Measurements from ENCODE around the gene C13orf42. TPM values are rescaled to one million over a fixed set of nuclear protein-coding genes. Genes with fewer than 3 reads are reported as not detected.

Gene C13orf42
- polyA plus RNA-seq, 1 donor from 2014 or later = not detected

DNA sequence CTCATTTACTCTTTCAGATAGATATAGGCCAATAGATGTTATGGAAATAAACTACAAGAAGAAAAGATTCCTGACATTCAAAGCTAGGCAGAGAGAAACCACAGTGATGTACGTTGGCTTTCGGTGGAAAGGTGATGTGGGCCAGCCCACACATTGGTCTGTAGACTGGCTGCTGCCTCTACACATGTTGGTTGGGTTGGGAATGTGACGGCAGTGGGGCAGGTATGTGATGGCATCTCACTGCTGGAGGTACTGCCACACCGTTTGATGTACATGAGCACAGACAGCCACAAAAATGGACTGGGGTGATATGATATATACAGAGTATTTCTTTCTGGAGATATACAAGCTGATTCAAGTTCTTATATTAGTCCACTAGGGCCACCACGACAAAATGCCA is 69.4 kb downstream of the C13orf42 start:
- TF ChIP-seq REST (IDR thresholded peaks at IDR 0.05; ENCODE audit: borderline replicate concordance) (no peak), POLR2AphosphoS5 (IDR thresholded peaks at IDR 0.05) (no peak), EZH2 (IDR thresholded peaks at IDR 0.05; ENCODE audit: borderline replicate concordance, insufficient read depth, low read length, poor library complexity, severe bottlenecking) (no peak), MXI1 (conservative IDR thresholded peaks at IDR 0.05; ENCODE audit: poor library complexity, severe bottlenecking) (no peak), EP300 (conservative IDR thresholded peaks at IDR 0.05; ENCODE audit: poor library complexity, severe bottlenecking) (no peak), TAF1 (IDR thresholded peaks at IDR 0.05; ENCODE audit: low read depth) (no peak), SMC3 (conservative IDR thresholded peaks at IDR 0.05; ENCODE audit: poor library complexity) (no peak), RAD21 (conservative IDR thresholded peaks at IDR 0.05) (no peak)
- TF ChIP-seq, protein P1, sequence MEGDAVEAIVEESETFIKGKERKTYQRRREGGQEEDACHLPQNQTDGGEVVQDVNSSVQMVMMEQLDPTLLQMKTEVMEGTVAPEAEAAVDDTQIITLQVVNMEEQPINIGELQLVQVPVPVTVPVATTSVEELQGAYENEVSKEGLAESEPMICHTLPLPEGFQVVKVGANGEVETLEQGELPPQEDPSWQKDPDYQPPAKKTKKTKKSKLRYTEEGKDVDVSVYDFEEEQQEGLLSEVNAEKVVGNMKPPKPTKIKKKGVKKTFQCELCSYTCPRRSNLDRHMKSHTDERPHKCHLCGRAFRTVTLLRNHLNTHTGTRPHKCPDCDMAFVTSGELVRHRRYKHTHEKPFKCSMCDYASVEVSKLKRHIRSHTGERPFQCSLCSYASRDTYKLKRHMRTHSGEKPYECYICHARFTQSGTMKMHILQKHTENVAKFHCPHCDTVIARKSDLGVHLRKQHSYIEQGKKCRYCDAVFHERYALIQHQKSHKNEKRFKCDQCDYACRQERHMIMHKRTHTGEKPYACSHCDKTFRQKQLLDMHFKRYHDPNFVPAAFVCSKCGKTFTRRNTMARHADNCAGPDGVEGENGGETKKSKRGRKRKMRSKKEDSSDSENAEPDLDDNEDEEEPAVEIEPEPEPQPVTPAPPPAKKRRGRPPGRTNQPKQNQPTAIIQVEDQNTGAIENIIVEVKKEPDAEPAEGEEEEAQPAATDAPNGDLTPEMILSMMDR (IDR thresholded peaks at IDR 0.05; ENCODE audit: poor library complexity, severe bottlenecking) = no peak
- H3K27ac ChIP-seq (ENCODE audit: low read length) = no peak overlapping the region
- H3K9me2 ChIP-seq (ENCODE audit: insufficient read depth, low read length) = no peaks in the 10 kb centered on the region
- no peak overlapping the region for H3K9ac ChIP-seq (ENCODE audit: low read length)
- H3K4me3 ChIP-seq (ENCODE audit: low read length) = no peak overlapping the region
- H2AFZ ChIP-seq (ENCODE audit: low read depth, low read length) = no peak overlapping the region
- H3K9me3 ChIP-seq (ENCODE audit: low read length) = no peaks in the 10 kb centered on the region
- H3K27me3 ChIP-seq (ENCODE audit: insufficient read depth, low read depth, low read length) = no peaks in the 10 kb centered on the region
- no peaks in the 10 kb centered on the region for H3K79me2 ChIP-seq (replicated peaks; ENCODE audit: insufficient read depth, low read length)
- H3F3A ChIP-seq (ENCODE audit: insufficient read depth, low read length, poor library complexity, severe bottlenecking) = no peaks in the 10 kb centered on the region
- H4K20me1 ChIP-seq (ENCODE audit: insufficient read depth) = no peaks in the 10 kb centered on the region
- H3K4me2 ChIP-seq (ENCODE audit: low read length) = no peak overlapping the region
- no peaks in the 10 kb centered on the region for H3K36me3 ChIP-seq (ENCODE audit: insufficient read depth, low read length)

DNA sequence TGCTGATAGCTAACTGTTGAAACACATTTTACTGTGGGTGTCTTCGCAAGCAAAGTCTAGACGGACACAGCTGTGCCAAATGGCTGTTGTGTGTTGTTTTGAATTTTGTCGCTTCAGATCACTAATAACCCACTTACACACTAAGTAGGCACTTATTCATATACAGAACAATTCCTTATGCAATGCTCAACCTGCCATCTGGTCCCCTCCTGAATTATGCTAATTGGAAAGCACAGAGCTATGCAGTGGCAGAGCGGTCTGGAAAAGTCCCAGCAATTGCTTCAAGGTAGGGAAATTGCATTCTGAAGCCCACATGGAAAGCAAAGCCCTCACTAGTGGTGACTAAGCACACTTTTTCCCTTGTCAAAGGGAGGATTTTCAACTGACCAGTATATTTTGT is 69.9 kb downstream of the C13orf42 start:
- H2AFZ ChIP-seq (ENCODE audit: low read depth, low read length) = no peak overlapping the region
- no peak overlapping the region for H3K27ac ChIP-seq (ENCODE audit: low read length)
- H3F3A ChIP-seq (ENCODE audit: insufficient read depth, low read length, poor library complexity, severe bottlenecking) = no peaks in the 10 kb centered on the region
- no peaks in the 10 kb centered on the region for H3K36me3 ChIP-seq (ENCODE audit: insufficient read depth, low read length)
- no peak overlapping the region for H3K4me2 ChIP-seq (ENCODE audit: low read length)
- H4K20me1 ChIP-seq (ENCODE audit: insufficient read depth) = no peaks in the 10 kb centered on the region
- no peak overlapping the region for H3K9ac ChIP-seq (ENCODE audit: low read length)
- no peak for TF ChIP-seq RAD21 (conservative IDR thresholded peaks at IDR 0.05)
- TF ChIP-seq REST (IDR thresholded peaks at IDR 0.05; ENCODE audit: borderline replicate concordance) = no peak
- no peak for TF ChIP-seq EP300 (conservative IDR thresholded peaks at IDR 0.05; ENCODE audit: poor library complexity, severe bottlenecking)
- no peak for TF ChIP-seq SMC3 (conservative IDR thresholded peaks at IDR 0.05; ENCODE audit: poor library complexity)
- TF ChIP-seq MXI1 (conservative IDR thresholded peaks at IDR 0.05; ENCODE audit: poor library complexity, severe bottlenecking) = no peak
- TF ChIP-seq, protein P1 (IDR thresholded peaks at IDR 0.05; ENCODE audit: poor library complexity, severe bottlenecking) = no peak
- TF ChIP-seq EZH2 (IDR thresholded peaks at IDR 0.05; ENCODE audit: borderline replicate concordance, insufficient read depth, low read length, poor library complexity, severe bottlenecking) = no peak
- no peak for TF ChIP-seq POLR2AphosphoS5 (IDR thresholded peaks at IDR 0.05)
- no peak for TF ChIP-seq TAF1 (IDR thresholded peaks at IDR 0.05; ENCODE audit: low read depth)
- H3K9me2 ChIP-seq (ENCODE audit: insufficient read depth, low read length) = no peaks in the 10 kb centered on the region
- no peak overlapping the region for H3K4me3 ChIP-seq (ENCODE audit: low read length)
- H3K9me3 ChIP-seq (ENCODE audit: low read length) = no peaks in the 10 kb centered on the region
- no peaks in the 10 kb centered on the region for H3K27me3 ChIP-seq (ENCODE audit: insufficient read depth, low read depth, low read length)
- no peaks in the 10 kb centered on the region for H3K79me2 ChIP-seq (replicated peaks; ENCODE audit: insufficient read depth, low read length)
